ENCODE results near the gene EMX1.

The EMX1 gene

GRCh38 chr2:72945450-72946019, 28.2 kb downstream of the EMX1 start:
- no peak for DNase-seq

- DNase-seq, result no peak
These were observed 29.1 kb downstream of the EMX1 start for GRCh38 chr2:72946466-72946865.

GRCh38 chr2:72947952-72948830, 30.9 kb downstream of the EMX1 start:
- peak; percentile 82 for DNase-seq

- DNase-seq, result no peak
These were observed 31.7 kb downstream of the EMX1 start for GRCh38 chr2:72949045-72949444.

- DNase-seq, result no peak
These were observed 32.3 kb downstream of the EMX1 start for GRCh38 chr2:72949642-72950041.

GRCh38 chr2:72950558-72951255, 33.4 kb downstream of the EMX1 start:
- no peak for DNase-seq

GRCh38 chr2:72951303-72952095, 34.2 kb downstream of the EMX1 start:
- no peak for DNase-seq

GRCh38 chr2:72952110-72952823, 34.9 kb downstream of the EMX1 start:
- DNase-seq, result no peak

- no peak for DNase-seq
These were observed 35.6 kb downstream of the EMX1 start for GRCh38 chr2:72952961-72953360.

GRCh38 chr2:72953528-72953927, 36.2 kb downstream of the EMX1 start:
- DNase-seq, result no peak

- no peak for DNase-seq
These were observed 36.7 kb downstream of the EMX1 start for GRCh38 chr2:72953976-72954375.

- no peak for DNase-seq
These were observed 37.3 kb downstream of the EMX1 start for GRCh38 chr2:72954376-72955227.

GRCh38 chr2:72955228-72956049, 38.1 kb downstream of the EMX1 start:
- DNase-seq, result no peak

GRCh38 chr2:72956050-72956395, 38.7 kb downstream of the EMX1 start:
- DNase-seq, result no peak

- DNase-seq, result no peak
These were observed 39.6 kb downstream of the EMX1 start for GRCh38 chr2:72956936-72957335.

GRCh38 chr2:72958542-72959385, 41.4 kb downstream of the EMX1 start:
- DNase-seq, result no peak

GRCh38 chr2:72959554-72959953, 42.2 kb downstream of the EMX1 start:
- no peak for DNase-seq

GRCh38 chr2:72959995-72960981, 43.0 kb downstream of the EMX1 start:
- no peak for DNase-seq

All from NCI-H1694 (cell line).